T-helper 9 cell (primary cell): ENCODE measurements around the gene FLYWCH1.
A peak's percentile ranks its signal among the peaks of the same experiment; 100 is the strongest.

ENCODE experiments used
- DNase-seq: peaks from one replicate; pipeline ENCODE4 v3.0.0-alpha.2; 2020
- total RNA-seq, 2 donors: gene quantifications; one replicate each; lab custom pipeline; 2026; lab: John Stamatoyannopoulos, UW

The FLYWCH1 gene, protein sequence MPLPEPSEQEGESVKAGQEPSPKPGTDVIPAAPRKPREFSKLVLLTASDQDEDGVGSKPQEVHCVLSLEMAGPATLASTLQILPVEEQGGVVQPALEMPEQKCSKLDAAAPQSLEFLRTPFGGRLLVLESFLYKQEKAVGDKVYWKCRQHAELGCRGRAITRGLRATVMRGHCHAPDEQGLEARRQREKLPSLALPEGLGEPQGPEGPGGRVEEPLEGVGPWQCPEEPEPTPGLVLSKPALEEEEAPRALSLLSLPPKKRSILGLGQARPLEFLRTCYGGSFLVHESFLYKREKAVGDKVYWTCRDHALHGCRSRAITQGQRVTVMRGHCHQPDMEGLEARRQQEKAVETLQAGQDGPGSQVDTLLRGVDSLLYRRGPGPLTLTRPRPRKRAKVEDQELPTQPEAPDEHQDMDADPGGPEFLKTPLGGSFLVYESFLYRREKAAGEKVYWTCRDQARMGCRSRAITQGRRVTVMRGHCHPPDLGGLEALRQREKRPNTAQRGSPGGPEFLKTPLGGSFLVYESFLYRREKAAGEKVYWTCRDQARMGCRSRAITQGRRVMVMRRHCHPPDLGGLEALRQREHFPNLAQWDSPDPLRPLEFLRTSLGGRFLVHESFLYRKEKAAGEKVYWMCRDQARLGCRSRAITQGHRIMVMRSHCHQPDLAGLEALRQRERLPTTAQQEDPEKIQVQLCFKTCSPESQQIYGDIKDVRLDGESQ
- total RNA-seq = 85.7 to 115 reads per million in 2 donors

- peak; percentile 96 for DNase-seq
Observed at GRCh38 chr16:2911638-2912329, at the start of gene FLYWCH1. Gene FLYWCH1, plus strand, starts transcription at chr16:2911931. Its CDS starts 17,755 bp downstream, at chr16:2929686.

- DNase-seq = no peak
Observed at GRCh38 chr16:2865651-2866050, 46.1 kb upstream of the FLYWCH1 start.

DNA sequence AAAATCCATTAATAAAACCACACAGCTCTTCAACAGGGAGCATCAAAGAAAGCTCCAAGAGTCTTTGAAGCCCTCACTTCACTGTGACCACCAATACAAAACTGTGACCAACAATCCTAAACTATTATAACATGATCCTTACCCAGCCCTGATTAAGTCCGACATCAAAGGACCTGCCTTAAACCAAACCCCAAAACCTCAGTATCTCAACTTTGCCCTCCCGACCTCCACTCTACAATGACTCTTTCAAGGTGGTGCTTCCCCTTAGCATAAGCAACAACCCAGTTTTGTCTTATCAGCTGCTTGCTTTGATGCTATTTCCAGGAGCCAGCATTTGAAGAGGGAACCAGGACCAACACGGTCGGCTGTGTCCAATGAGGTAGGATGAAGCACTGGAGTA is 45.3 kb upstream of the FLYWCH1 start:
- DNase-seq = no peak

- DNase-seq = no peak
Observed at GRCh38 chr16:2867661-2867986, 44.1 kb upstream of the FLYWCH1 start.

DNA sequence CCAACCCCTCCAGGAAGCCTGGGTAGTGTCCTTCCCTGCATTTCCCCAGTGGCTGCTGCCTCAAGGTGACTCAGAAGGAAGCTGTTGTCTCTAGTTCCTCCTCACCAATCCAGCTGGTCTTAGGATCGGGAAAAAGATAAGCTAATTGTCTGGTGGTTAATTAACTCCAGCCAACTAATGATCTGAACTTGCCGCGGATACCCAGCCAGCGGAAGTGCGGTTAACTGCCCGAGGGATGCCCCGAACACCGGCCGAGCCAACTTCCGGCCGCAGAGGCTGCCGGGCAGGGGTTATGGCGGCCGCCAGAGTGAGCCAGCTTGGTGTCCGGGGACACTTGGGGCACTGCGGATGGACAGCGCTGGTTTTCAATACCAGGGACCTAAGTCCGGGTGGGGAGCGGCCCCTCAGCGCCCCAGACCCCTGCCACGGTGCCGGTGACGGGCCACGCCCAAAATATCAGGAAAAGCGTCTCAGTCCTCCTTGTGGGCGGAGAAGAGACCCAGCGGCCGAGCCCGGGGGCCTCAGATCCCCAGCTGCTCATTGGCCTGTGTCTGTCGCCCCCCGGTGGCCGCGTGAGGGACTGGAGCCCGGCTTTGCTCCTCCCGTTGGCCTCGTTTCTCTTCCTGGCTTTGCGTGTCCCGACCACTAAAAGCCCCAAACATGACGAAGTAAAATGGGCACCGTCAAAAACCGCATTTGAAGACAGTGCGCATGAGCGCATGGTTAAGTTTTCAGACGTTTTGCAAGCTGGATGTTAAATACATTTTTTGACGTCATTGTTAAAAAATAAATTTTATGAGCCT is 43.5 kb upstream of the FLYWCH1 start:
- peak; percentile 97 for DNase-seq

DNA sequence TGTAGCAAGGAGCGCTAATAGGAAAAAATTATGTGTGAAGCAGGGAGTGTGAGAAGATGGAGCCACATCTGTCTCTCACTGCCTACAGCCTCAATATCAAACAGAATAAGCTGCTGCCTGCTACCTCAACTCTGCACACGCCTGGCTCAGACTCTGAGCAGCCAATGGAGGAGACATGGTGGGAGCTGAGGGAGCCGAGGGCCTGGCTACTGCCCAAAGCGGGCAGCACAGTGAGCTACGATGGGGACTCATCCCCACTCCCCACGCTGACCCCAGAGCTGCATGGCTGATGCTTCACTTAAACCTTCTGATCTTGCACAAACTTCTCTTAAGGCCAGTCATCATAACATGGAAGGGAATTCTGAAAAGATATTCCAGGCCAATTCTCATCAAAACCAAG is 39.8 kb upstream of the FLYWCH1 start:
- DNase-seq = no peak

GRCh38 chr16:2874032-2874911 is 37.5 kb upstream of the FLYWCH1 start:
- no peak for DNase-seq

DNA sequence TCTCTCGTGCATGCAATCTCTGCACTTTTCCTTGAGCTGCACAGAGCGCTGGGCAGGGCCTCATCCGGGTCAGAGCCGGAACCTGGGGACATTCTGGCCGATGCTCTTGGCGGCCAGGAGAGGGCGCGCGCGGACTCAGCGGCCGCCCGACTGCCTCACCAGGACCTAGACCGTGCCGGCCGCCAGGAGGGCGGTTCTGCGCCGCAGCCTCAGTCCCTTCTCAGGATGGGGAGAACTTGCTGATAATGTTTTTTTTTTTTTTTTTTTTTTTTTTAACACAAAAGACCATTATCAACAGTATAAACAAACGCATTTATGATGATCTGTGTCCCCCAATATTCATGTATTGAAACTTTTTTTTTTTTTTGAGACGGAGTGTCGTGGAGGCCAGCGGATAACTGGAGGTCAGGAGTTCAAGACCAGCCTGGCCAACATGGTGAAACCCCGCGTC is 36.8 kb upstream of the FLYWCH1 start:
- DNase-seq = peak; percentile 58

- DNase-seq = no peak
Observed at GRCh38 chr16:2879854-2880508, 31.8 kb upstream of the FLYWCH1 start.

- peak; percentile 29 for DNase-seq
Observed at GRCh38 chr16:2881783-2882649, 29.7 kb upstream of the FLYWCH1 start.

- peak; percentile 99 for DNase-seq
Observed at GRCh38 chr16:2882650-2883457, 28.9 kb upstream of the FLYWCH1 start, which contains the start of gene FLYWCH2. Gene FLYWCH2, plus strand, starts transcription at chr16:2883215. Its CDS starts 13,235 bp downstream, at chr16:2896450.

DNA sequence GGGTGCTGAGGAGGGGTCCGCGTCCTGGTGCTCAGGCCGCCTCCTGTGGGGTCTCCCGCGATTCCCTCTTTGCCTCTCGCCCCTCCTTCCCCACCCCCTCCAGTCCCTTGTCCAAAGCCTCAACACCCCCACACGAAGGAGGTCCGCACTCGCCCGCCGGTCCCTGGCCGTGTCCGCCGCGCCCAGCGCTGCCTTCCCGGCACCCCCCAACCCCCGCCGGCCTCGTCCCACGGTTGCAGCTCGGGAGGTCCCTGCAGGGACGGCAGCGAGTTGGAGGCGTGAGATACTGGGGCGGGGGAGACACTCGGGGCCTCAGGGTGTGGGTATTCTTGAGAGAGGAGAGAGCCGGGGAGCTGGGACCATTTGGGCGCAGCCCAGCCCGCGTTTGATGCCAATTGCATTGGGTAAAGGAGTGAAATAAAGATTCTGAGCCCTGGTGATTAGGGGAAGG is 28.2 kb upstream of the FLYWCH1 start:
- DNase-seq = no peak

DNA sequence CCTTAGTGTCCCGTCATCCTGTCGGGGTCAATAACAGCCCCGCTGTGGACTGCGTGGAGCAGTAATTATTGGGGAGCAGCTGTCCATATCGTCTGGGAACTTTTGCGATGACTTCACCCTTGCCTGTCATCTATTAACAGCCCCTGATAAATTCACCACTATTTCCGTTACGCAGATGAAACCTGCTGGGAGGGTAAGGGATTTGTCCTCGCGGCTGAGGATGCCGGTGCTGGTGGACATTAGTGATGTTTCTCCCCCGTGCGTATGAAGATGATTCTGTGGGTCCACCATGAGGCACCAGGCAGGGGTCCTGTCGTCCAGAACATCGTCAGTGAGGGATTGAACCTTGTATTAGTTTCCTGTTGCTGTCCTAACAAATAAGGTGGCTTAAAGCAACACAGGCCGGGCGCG is 27.7 kb upstream of the FLYWCH1 start:
- no peak for DNase-seq

- no peak for DNase-seq
Observed at GRCh38 chr16:2894231-2894630, 17.5 kb upstream of the FLYWCH1 start.

DNA sequence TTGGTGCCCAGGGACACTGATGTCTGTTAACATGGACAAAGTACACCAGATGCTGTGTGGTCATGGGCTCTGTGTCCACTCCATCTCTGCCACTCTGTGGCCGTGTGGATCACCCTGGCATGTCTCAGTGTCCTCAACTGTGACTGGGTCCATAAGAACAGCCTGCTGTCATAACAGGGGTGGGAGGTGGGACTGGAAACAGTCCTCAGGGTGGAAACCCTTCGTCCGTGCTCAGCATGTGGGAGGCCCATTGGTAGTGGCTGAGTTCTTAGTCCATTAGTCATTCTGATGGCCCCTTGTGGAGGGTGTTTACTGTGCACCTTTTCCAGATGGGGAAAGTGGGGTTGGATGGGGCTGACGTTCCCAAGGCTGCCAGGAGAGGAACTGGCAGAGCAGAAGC is 15.9 kb upstream of the FLYWCH1 start:
- DNase-seq = no peak

- DNase-seq = no peak
Observed at GRCh38 chr16:2896480-2897010, 15.2 kb upstream of the FLYWCH1 start.

- no peak for DNase-seq
Observed at GRCh38 chr16:2897110-2897509, 14.6 kb upstream of the FLYWCH1 start.

DNA sequence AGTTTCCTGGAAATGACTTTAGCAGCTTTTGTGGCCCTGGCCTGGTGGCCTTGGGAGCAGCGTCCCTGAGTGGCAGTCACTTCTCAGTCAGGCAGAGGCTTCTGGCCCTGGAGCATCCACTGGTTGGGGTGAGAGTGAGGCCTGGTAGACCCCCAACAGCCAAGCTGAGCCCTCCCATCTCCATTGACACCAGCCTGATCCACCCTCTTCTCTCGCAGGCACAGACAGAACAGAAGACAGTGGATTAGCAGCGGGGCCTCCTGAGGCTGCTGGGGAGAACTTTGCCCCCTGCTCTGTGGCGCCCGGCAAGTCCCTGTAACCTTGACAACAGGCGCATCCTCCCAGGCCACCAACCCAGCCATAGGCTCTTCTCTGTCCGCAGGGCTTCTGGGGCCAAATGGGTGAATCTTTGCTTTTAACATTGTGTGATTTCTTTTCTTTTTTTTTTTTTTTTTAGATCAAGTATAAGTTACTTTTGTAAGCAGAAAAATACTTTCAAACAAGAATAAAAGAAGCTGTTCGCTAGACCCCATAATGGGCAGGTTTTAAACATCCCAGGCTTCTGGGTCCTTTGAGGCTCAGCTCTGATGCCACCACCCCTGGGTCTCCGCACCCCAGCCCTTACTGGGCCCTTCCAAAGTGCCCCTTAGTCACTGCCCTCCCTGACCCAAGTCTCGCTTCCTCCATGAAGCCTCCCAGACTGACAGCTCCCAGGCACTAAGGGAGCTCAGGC is 12.7 kb upstream of the FLYWCH1 start:
- no peak for DNase-seq
